Measurements from ENCODE around the gene PAQR4. TPM values are rescaled to one million over a fixed set of nuclear protein-coding genes. Genes with fewer than 3 reads are reported as not detected.

The PAQR4 gene
- total and polyA plus RNA-seq, 2 of the 13 experiments (the other 11 are each of a cell fraction or from before 2014, with no cell fraction given): 15.9 to 24.8 TPM

DNA sequence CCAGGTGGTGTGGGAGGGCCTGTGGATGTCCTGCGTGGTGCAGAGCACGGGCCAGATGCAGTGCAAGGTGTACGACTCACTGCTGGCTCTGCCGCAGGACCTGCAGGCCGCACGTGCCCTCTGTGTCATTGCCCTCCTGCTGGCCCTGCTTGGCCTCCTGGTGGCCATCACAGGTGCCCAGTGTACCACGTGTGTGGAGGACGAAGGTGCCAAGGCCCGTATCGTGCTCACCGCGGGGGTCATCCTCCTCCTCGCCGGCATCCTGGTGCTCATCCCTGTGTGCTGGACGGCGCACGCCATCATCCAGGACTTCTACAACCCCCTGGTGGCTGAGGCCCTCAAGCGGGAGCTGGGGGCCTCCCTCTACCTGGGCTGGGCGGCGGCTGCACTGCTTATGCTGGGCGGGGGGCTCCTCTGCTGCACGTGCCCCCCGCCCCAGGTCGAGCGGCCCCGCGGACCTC, 44.4 kb downstream of the PAQR4 start (continued):
- TF ChIP-seq, protein P1, sequence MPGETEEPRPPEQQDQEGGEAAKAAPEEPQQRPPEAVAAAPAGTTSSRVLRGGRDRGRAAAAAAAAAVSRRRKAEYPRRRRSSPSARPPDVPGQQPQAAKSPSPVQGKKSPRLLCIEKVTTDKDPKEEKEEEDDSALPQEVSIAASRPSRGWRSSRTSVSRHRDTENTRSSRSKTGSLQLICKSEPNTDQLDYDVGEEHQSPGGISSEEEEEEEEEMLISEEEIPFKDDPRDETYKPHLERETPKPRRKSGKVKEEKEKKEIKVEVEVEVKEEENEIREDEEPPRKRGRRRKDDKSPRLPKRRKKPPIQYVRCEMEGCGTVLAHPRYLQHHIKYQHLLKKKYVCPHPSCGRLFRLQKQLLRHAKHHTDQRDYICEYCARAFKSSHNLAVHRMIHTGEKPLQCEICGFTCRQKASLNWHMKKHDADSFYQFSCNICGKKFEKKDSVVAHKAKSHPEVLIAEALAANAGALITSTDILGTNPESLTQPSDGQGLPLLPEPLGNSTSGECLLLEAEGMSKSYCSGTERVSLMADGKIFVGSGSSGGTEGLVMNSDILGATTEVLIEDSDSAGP (CRISPR knock-in tag; IDR thresholded peaks at IDR 0.05; ENCODE audit: borderline replicate concordance): peak; percentile 43; the same call in 1 of the 2 replicates
- TF ChIP-seq SOX6 (IDR thresholded peaks at IDR 0.05) (no peak), SOX6 (CRISPR knock-in tag; IDR thresholded peaks at IDR 0.05) (0 out of 2 replicates have a peak, but pooled peaks have one; percentile 13), MAX (IDR thresholded peaks at IDR 0.05) (0 out of 2 replicates have a peak, but pooled peaks have one; percentile 35), NONO (IDR thresholded peaks at IDR 0.05) (no peak), NONO (CRISPR knock-in tag; conservative IDR thresholded peaks at IDR 0.05) (0 out of 2 replicates have a peak, but pooled peaks have one; percentile 24), ZNF563 (CRISPR knock-in tag; IDR thresholded peaks at IDR 0.05) (peak; percentile 47; the same call in 1 of the 2 replicates), HNF1A (IDR thresholded peaks at IDR 0.05; ENCODE audit: low read depth) (no peak), HNF1A (CRISPR knock-in tag; IDR thresholded peaks at IDR 0.05; ENCODE audit: borderline replicate concordance) (no peak), YEATS2 (CRISPR knock-in tag; IDR thresholded peaks at IDR 0.05; ENCODE audit: borderline replicate concordance) (0 out of 2 replicates have a peak, but pooled peaks have one; percentile 5), PHF8 (CRISPR knock-in tag; IDR thresholded peaks at IDR 0.05) (peak; percentile 34; the same call in 1 of the 2 replicates), PATZ1 (CRISPR knock-in tag; IDR thresholded peaks at IDR 0.05) (peak; percentile 45; the same call in 1 of the 2 replicates), ZNF143 (CRISPR knock-in tag; IDR thresholded peaks at IDR 0.05) (no peak), ZNF777 (CRISPR knock-in tag; IDR thresholded peaks at IDR 0.05) (peak; percentile 47; the same call in 1 of the 2 replicates), KDM5B (CRISPR knock-in tag; IDR thresholded peaks at IDR 0.05; ENCODE audit: borderline replicate concordance) (0 out of 2 replicates have a peak, but pooled peaks have one; percentile 30), ZBTB2 (CRISPR knock-in tag; IDR thresholded peaks at IDR 0.05; ENCODE audit: low read depth) (peak; percentile 53), HNRNPLL (IDR thresholded peaks at IDR 0.05; ENCODE audit: low read depth, low read length, poor library complexity, severe bottlenecking) (peak; percentile 11), SRSF9 (IDR thresholded peaks at IDR 0.05; ENCODE audit: borderline replicate concordance, insufficient read depth, low read depth, low read length, poor library complexity, severe bottlenecking) (no peak), RXRA (CRISPR knock-in tag; IDR thresholded peaks at IDR 0.05) (peak; percentile 23; the same call in 1 of the 2 replicates), IKZF4 (CRISPR knock-in tag; IDR thresholded peaks at IDR 0.05; ENCODE audit: borderline replicate concordance, low read depth, not compliant biosample characterization) (no peak)
